ENCODE results near the gene PRSS57.

GRCh38 chr19:655691-656090, 39.6 kb downstream of the PRSS57 start:
- TF ChIP-seq RAD21 (IDR thresholded peaks at IDR 0.05; ENCODE audit: low read depth), result no peak
- TF ChIP-seq ZBTB7A (IDR thresholded peaks at IDR 0.05; ENCODE audit: low read depth), result no peak

Measured in Ishikawa (cell line).